Suprapubic skin (tissue), 4 donors: ENCODE measurements around the gene KIF20A. TPM values are rescaled to one million over a fixed set of nuclear protein-coding genes. Genes with fewer than 3 reads are reported as not detected.
"Not testable (repeated sequence)": the region's sequence is repeated elsewhere in the genome, so short reads cannot be mapped to it uniquely, and the experiment has no call there.

Experiments
- DNase-seq, 2 donors: peaks; one replicate each; pipeline ENCODE4 v3.0.0-alpha.2; 2019; ENCODE audit warnings: low spot score in 2 of 2
- H3K27ac ChIP-seq: fragments of 200-600 bp; sonication (generic); one replicate; pipeline ENCODE4 v1.5.1; 2019
- H3K27me3 ChIP-seq: fragments of 200-600 bp; sonication (generic); one replicate; pipeline ENCODE4 v1.5.1; 2019
- H3K36me3 ChIP-seq: fragments of 200-600 bp; sonication (generic); one replicate; pipeline ENCODE4 v1.5.1; 2019
- H3K4me1 ChIP-seq: fragments of 200-600 bp; sonication (generic); one replicate; pipeline ENCODE4 v1.5.1; 2019
- H3K4me3 ChIP-seq: fragments of 200-600 bp; sonication (generic); one replicate; pipeline ENCODE4 v1.5.1; 2019; ENCODE audit warnings: mild to moderate bottlenecking
- H3K9me3 ChIP-seq: fragments of 200-600 bp; sonication (generic); one replicate; pipeline ENCODE4 v1.5.1; 2019
- CTCF ChIP-seq, 2 donors: fragments of 200-600 bp in 1 of 2; fragments of 450-650 bp in 1 of 2; sonication (generic) in 1 of 2; IDR thresholded peaks; one replicate each; pipeline ENCODE4 v1.5.1; 2016 to 2019; ENCODE audit warnings: antibody characterized with exemption in 2 of 2, mild to moderate bottlenecking in 1 of 2, moderate library complexity in 1 of 2
- EP300 ChIP-seq: sonication (generic); formaldehyde crosslinking; IDR thresholded peaks from one replicate; pipeline ENCODE4 v1.6.1; 2017; ENCODE audit warnings: antibody characterized with exemption
- POLR2A ChIP-seq, 2 donors: fragments of 450-650 bp; IDR thresholded peaks; one replicate each; pipeline ENCODE4 v1.6.1; 2017; ENCODE audit warnings: antibody characterized with exemption in 2 of 2, mild to moderate bottlenecking in 2 of 2, moderate library complexity in 2 of 2
- POLR2AphosphoS5 ChIP-seq, 3 donors: sonication (generic); formaldehyde crosslinking; IDR thresholded peaks; one replicate each; pipeline ENCODE4 v1.6.1; 2017; ENCODE audit warnings: antibody characterized with exemption in 3 of 3
- WGBS: methylation state at CpG from one replicate; pipeline ENCODE4 v1.1.5; 2018; 5-methylcytosine and 5-hydroxymethylcytosine counted together
- total RNA-seq, 4 donors: library from RNA; depleted of rRNA; stranded (reverse); fragments of >200 nt; gene quantifications; one replicate each; pipeline ENCODE4 v1.1.0, GENCODE V29; 2016

KIF20A gene
- total RNA-seq, 4 donors from 2014 or later, result 2.1 to 7.7 (median 5.1) TPM

GRCh38 chr5:138182808-138183207, 3.9 kb downstream of the KIF20A start:
- Histone ChIP-seq H3K27me3 (no peaks in the 10 kb centered on the region), H3K36me3 (peaks cover 39% of the 10 kb centered on the region), H3K27ac (no peak overlapping the region), H3K4me3 (no peak overlapping the region), H3K4me1 (peaks cover 11% of the 10 kb centered on the region), H3K9me3 (no peaks in the 10 kb centered on the region)
- WGBS, result 92% methylated on average over 6 of the region's 6 CpGs
- no peak for DNase-seq
- no peak for TF ChIP-seq EP300
- TF ChIP-seq POLR2AphosphoS5 (IDR thresholded peaks at IDR 0.05), result no peak
- no peak for TF ChIP-seq CTCF (IDR thresholded peaks at IDR 0.05)
- no peak for TF ChIP-seq POLR2A (IDR thresholded peaks at IDR 0.05)

- H3K4me3 ChIP-seq, result no peak overlapping the region
- no peaks in the 10 kb centered on the region for H3K9me3 ChIP-seq
- H3K36me3 ChIP-seq, result peaks cover 71% of the 10 kb centered on the region
- WGBS, result 72% methylated on average over 2 of the region's 2 CpGs
- no peaks in the 10 kb centered on the region for H3K4me1 ChIP-seq
- TF ChIP-seq POLR2AphosphoS5 (IDR thresholded peaks at IDR 0.05), result no peak
- no peak for TF ChIP-seq POLR2A (IDR thresholded peaks at IDR 0.05)
- H3K27me3 ChIP-seq, result no peaks in the 10 kb centered on the region
- H3K27ac ChIP-seq, result no peak overlapping the region
- no peak for DNase-seq
Measured at GRCh38 chr5:138186002-138186447, 7.1 kb downstream of the KIF20A start.

GRCh38 chr5:138188626-138189025, 9.7 kb downstream of the KIF20A start:
- no peak overlapping the region for H3K27ac ChIP-seq
- H3K9me3 ChIP-seq, result no peaks in the 10 kb centered on the region
- H3K36me3 ChIP-seq, result peaks cover 95% of the 10 kb centered on the region
- TF ChIP-seq EP300 (no peak), POLR2AphosphoS5 (IDR thresholded peaks at IDR 0.05) (no peak), CTCF (IDR thresholded peaks at IDR 0.05) (no peak), POLR2A (IDR thresholded peaks at IDR 0.05) (no peak)
- no peaks in the 10 kb centered on the region for H3K27me3 ChIP-seq
- 85% methylated on average over 3 of the region's 3 CpGs for WGBS
- H3K4me3 ChIP-seq, result no peak overlapping the region
- no peaks in the 10 kb centered on the region for H3K4me1 ChIP-seq
- DNase-seq, result no peak

- H3K27me3 ChIP-seq, result no peaks in the 10 kb centered on the region
- H3K4me1 ChIP-seq, result no peaks in the 10 kb centered on the region
- H3K27ac ChIP-seq, result no peak overlapping the region
- WGBS, result 90% methylated on average over 3 of the region's 3 CpGs
- peaks cover 89% of the 10 kb centered on the region for H3K36me3 ChIP-seq
- TF ChIP-seq POLR2A (IDR thresholded peaks at IDR 0.05) (no peak), CTCF (IDR thresholded peaks at IDR 0.05) (no peak), POLR2AphosphoS5 (IDR thresholded peaks at IDR 0.05) (no peak), EP300 (no peak)
- H3K9me3 ChIP-seq, result no peaks in the 10 kb centered on the region
- DNase-seq, result no peak
- no peak overlapping the region for H3K4me3 ChIP-seq
Measured at GRCh38 chr5:138192826-138193225, 13.9 kb downstream of the KIF20A start.

- H3K27me3 ChIP-seq, H3K4me1 ChIP-seq, H3K9me3 ChIP-seq, H3K4me3 ChIP-seq, H3K27ac ChIP-seq, DNase-seq: not testable (repeated sequence)
- H3K36me3 ChIP-seq, result peaks cover 89% of the 10 kb centered on the region
- WGBS, result 89% methylated on average over 8 of the region's 8 CpGs
Measured at GRCh38 chr5:138193859-138194258, 14.9 kb downstream of the KIF20A start.

- peaks cover 15% of the 10 kb centered on the region for H3K36me3 ChIP-seq
- no peak for DNase-seq
- TF ChIP-seq CTCF (IDR thresholded peaks at IDR 0.05), result no peak
- no peak for TF ChIP-seq EP300
- TF ChIP-seq POLR2AphosphoS5 (IDR thresholded peaks at IDR 0.05), result no peak
- no peak for TF ChIP-seq POLR2A (IDR thresholded peaks at IDR 0.05)
- 92% methylated on average over 3 of the region's 3 CpGs for whole genome bisulfite sequencing
- no peak overlapping the region for H3K4me3 ChIP-seq
- no peaks in the 10 kb centered on the region for H3K9me3 ChIP-seq
- no peak overlapping the region for H3K27ac ChIP-seq
- peaks cover 25% of the 10 kb centered on the region for H3K4me1 ChIP-seq
- H3K27me3 ChIP-seq, result no peaks in the 10 kb centered on the region
Measured at GRCh38 chr5:138210985-138211384, 32.1 kb downstream of the KIF20A start.
